PFSK-1 (cell line): Measurements from ENCODE around the gene DNAJB1.

Experiments used
- FOXP2 ChIP-seq: optimal IDR thresholded peaks from 2 replicates; pipeline ENCODE3; 2011; ENCODE audit warnings: borderline replicate concordance, control low read depth, inconsistent platforms; ENCODE audit not compliant: insufficient read depth; ENCODE audit errors: extremely low read length, extremely low read depth
- POLR2AphosphoS5 ChIP-seq: IDR thresholded peaks from 2 replicates; pipeline ENCODE4 v1.6.1; 2012; ENCODE audit warnings: low read depth, mild to moderate bottlenecking, control low read depth, low read length, moderate library complexity
- REST ChIP-seq, 2 experiments: IDR thresholded peaks; 2 replicates each; pipeline versions ENCODE4 v1.6.1 to v1.8.0; 2011 to 2012; ENCODE audit warnings: low read depth in 2 of 2, low read length in 2 of 2, control low read depth in 1 of 2, inconsistent platforms in 1 of 2, mild to moderate bottlenecking in 1 of 2, moderate library complexity in 1 of 2; ENCODE audit not compliant: insufficient read depth in 1 of 2
- SIN3A ChIP-seq: IDR thresholded peaks from 2 replicates; pipeline ENCODE4 v1.6.1; 2012; ENCODE audit warnings: mild to moderate bottlenecking, low read length, moderate library complexity, borderline replicate concordance; ENCODE audit not compliant: insufficient read depth
- TAF1 ChIP-seq: IDR thresholded peaks from 2 replicates; pipeline ENCODE4 v1.6.1; 2012; ENCODE audit warnings: low read length, control low read depth, borderline replicate concordance; ENCODE audit not compliant: insufficient read depth

DNAJB1 gene

GRCh38 chr19:14560776-14561108 is 42.5 kb upstream of the DNAJB1 start:
- TF ChIP-seq REST (IDR thresholded peaks at IDR 0.05; ENCODE audit: insufficient read depth in 1 of 2, low read depth in 2 of 2, low read length in 2 of 2) = no peak
- TF ChIP-seq TAF1 = no peak
- no peak for TF ChIP-seq SIN3A
- TF ChIP-seq FOXP2 = no peak
- TF ChIP-seq POLR2AphosphoS5 = no peak

- no peak for TF ChIP-seq REST (IDR thresholded peaks at IDR 0.05; ENCODE audit: insufficient read depth in 1 of 2, low read depth in 2 of 2, low read length in 2 of 2)
- TF ChIP-seq SIN3A = no peak
- no peak for TF ChIP-seq POLR2AphosphoS5
- no peak for TF ChIP-seq TAF1
- no peak for TF ChIP-seq FOXP2
These were observed 41.9 kb upstream of the DNAJB1 start for GRCh38 chr19:14559916-14560775.

GRCh38 chr19:14558370-14559066 is 40.3 kb upstream of the DNAJB1 start:
- TF ChIP-seq SIN3A (no peak), REST (IDR thresholded peaks at IDR 0.05; ENCODE audit: insufficient read depth in 1 of 2, low read depth in 2 of 2, low read length in 2 of 2) (no peak), FOXP2 (no peak), POLR2AphosphoS5 (no peak), TAF1 (no peak)

GRCh38 chr19:14556662-14557188 is 38.5 kb upstream of the DNAJB1 start:
- no peak for TF ChIP-seq SIN3A
- TF ChIP-seq POLR2AphosphoS5 = no peak
- TF ChIP-seq TAF1 = no peak
- TF ChIP-seq FOXP2 = peak; percentile 93
- TF ChIP-seq REST (IDR thresholded peaks at IDR 0.05; ENCODE audit: insufficient read depth in 1 of 2, low read depth in 2 of 2, low read length in 2 of 2) = no peak
